UCSD-AML1 (cell line): ENCODE measurements around the gene DNM1L.
A peak's percentile ranks its signal among the peaks of the same experiment; 100 is the strongest.

Experiments
- DNase-seq: peaks from one replicate; lab custom pipeline; 2025; ENCODE audit not compliant: unreplicated experiment; lab: John Stamatoyannopoulos, UW

Gene DNM1L

GRCh38 chr12:32755654-32756475 lies 76.8 kb downstream of the DNM1L start, which contains the start of gene YARS2:
TSS of gene YARS2 (minus strand) at chr12:32755897. CDS start at chr12:32755874, 23 bp downstream.
- peak; percentile 92 for DNase-seq

GRCh38 chr12:32756476-32757066 lies 77.5 kb downstream of the DNM1L start:
- DNase-seq: no peak

GRCh38 chr12:32757157-32757556 lies 78.1 kb downstream of the DNM1L start:
- DNase-seq: no peak

DNA sequence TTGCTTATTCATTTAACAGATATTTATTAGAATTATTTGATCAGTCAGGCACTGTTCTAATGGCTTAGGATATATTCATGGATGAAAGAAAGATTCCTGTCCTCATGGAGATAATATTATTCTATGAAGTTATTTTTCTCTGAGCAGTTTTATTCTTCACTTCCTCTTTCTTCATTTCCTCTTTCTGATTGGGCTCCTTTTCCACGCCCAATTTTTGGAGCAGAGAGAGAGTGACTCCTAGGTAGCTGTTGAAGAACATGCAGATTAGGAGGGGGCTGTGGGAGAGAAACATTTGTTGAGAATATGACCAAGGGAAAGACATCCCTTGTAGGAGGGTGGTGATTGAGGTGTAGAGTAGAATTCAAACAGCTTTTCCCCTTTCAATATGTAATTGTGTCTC lies 82.6 kb downstream of the DNM1L start:
- no peak for DNase-seq

DNA sequence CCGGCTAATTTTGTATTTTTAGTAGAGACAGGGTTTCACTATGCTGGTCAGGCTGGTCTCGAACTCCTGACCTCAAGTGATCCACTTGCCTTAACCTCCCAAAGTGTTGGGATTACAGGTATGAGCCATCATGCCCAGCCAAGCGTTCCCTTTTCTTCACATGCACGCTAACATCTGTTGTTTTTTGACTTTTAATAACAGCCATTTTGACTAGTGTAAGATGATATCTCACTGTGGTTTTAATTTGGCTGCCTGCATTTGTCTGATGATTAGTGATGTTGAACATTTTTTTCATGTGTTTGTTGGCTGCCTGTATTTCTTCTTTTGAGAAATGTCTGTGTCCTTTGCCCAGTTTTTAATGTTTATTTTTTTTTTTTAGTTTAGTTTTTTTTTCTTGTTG lies 86.8 kb downstream of the DNM1L start:
- DNase-seq: no peak

- DNase-seq: no peak
These were observed 89.4 kb downstream of the DNM1L start for GRCh38 chr12:32768518-32768917.

DNA sequence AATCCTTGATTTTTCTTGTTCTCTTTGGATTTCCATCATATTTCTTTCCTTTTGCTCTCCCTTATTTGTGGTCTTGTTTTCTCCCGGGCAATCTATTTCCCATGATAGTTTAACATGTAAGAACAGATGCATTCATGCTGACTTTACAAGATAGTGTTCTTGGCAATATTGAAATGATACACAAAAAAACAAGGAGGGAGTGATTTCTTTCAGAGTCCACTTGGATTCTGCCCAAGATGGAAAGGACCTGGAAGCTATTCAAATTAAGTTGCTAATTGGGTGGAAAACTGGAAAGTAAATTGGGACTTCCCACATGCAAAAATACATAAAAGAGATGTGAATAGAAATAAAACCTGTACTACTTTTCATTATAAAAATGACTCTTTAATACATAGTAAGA lies 91.0 kb downstream of the DNM1L start:
- no peak for DNase-seq

DNA sequence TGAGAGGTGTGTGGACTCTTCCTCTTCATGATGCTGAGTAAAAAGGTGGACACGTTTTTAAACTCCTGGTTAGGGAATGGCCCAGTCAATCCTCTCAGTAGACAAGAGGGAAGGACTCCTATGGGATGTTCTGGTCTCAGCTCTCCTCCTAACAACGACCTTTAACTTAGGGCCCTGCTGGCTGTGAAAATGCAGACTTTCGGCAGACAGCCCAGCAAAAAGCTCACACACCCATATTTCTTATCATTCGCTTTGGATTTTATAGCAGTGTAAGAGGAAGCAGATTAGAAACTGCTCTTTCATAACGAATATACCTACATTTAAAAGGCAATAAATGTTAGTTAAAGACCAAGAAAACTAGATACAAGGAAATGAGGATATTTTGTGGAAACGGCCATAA lies 94.6 kb downstream of the DNM1L start:
- no peak for DNase-seq

DNA sequence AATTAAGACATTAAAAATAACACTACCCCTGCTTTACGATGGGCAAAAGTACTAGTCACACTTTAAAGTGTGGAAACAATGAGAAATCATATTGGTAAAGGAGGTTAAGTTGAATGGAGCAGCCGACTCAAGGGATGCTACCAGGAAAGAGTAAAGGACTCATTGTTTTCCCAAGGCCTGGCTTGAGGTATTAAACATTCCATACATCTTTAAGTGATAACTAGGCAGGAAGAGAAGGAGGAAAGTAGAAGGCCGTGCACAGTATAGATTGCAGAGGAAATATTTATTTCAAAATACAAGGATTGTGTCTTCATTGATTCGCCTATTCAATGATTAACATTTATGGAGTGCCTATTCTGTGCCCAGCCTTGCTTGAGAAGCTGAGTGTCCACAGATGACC lies 97.2 kb downstream of the DNM1L start:
- DNase-seq: no peak

DNA sequence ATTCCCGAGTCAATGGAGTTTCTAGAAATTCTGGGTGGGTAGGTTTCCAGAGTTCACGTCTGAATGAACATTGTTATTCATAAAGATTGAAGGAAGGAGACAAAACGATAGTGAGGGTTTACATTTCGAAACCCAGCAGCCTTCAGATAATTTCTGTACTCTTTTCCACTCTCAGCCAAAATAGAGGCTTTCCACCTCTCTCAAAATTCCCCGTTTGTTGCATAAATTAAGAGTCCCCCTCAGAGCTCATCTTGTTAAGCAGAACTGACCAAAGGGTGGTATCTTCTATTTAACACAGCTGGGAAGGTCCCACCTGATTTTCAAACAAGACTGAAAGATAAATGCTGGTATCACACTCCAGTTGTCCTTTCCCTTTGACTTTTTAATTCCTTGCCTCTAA lies 98.1 kb downstream of the DNM1L start:
- DNase-seq: no peak

DNA sequence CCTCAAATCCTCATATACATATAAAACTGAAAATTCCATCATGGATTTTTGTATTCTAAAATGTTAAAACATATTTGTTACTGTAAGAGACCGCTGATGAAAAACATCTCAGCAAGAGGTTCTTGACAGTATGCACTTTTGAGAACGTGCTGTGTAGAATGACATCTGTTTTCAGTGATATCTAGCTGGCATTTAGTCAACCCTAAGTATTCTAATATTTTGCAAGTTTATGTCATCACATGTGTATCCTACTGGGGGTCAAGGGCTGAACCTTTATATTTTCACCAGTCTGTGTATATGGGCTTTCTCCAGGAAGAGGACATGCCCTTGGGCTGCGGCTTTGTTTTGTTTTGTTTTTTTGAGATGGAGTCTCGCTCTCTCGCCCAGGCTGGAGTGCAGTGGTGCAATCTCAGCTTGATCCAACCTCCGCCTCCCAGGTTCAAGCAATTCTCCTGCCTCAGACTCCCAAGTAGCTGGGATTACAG lies 98.6 kb downstream of the DNM1L start:
- DNase-seq: no peak

GRCh38 chr12:32780071-32780470 lies 101.0 kb downstream of the DNM1L start:
- no peak for DNase-seq

DNA sequence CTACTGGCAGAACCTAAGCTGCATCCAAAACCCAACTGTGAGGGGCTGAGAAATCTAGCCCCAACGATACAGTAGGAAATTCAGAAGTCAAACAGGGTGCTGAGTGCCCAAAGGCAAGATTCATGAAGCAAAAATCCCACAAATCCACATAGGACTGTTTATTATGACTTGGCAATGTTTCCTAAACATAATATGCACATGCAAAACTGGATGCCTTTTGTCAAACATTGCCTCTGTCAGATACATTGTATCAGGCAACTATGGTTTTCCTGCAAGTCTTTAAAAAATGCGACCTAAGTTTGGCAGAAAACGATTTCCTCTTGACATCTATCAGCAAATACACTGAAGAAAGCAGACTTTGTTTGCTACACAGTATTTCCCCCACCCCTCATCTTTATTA lies 103.9 kb downstream of the DNM1L start:
- DNase-seq: no peak

DNA sequence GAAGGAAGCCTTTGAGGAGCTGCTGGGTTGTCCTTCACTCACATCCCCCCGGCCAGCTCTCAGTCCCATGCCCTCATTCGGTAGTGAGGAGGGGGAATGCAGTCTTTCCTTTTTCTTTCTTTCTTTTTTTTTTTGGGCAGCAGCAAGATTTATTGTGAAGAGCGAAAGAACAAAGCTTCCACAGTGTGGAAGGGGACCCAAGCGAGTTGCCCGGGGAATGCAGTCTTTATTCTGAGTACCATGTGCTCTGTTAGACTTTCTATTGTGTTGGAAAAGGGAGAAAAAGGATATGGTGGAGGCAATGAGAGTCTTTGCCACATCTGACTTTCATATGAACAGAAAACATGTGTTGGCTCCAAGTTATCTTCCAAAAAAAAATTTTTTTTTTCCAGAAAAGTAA lies 106.5 kb downstream of the DNM1L start:
- DNase-seq: no peak

- DNase-seq: no peak
These were observed 109.3 kb downstream of the DNM1L start for GRCh38 chr12:32788405-32788804.

- DNase-seq: no peak
These were observed 110.3 kb downstream of the DNM1L start for GRCh38 chr12:32789446-32789845.

DNA sequence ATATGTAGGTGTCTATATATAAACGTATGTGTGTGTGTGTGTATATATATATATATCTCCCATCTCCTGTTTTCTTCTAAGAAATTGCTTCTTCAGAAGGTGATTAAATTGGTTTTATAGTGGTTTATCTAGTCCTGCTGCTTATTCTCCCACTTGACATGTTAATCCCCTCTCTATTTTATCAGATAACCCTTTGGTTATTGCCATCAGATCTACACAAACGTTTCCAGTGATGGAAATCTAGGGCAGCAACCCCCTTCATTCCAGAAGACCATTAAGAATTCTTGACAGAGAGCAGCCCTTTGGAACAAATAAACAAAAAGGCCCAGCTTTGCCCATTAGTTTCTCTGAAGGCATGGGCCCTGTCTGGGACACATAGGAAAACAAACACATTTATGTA lies 110.8 kb downstream of the DNM1L start:
- DNase-seq: no peak

GRCh38 chr12:32794281-32794680 lies 115.2 kb downstream of the DNM1L start:
- DNase-seq: no peak
